Gastrocnemius medialis (tissue), 4 donors: ENCODE measurements around the gene DNM1L. TPM values are rescaled to one million over a fixed set of nuclear protein-coding genes. Genes with fewer than 3 reads are reported as not detected.
"Not testable (repeated sequence)": the region's sequence is repeated elsewhere in the genome, so short reads cannot be mapped to it uniquely, and the experiment has no call there.

Source experiments
- ATAC-seq, 2 donors: fragments of 150-250 bp; one replicate each; pipeline ENCODE4 v1.9.1; 2016
- DNase-seq, 2 donors: peaks; one replicate each; pipeline ENCODE4 v3.0.0-alpha.2; 2019
- H3K27ac ChIP-seq, 4 donors: fragments of 200-600 bp; sonication (generic); 1 replicate in 1 of 4; 2 replicates in 3 of 4; pipeline ENCODE4 v1.5.1; 2016 to 2018; ENCODE audit warnings: mild to moderate bottlenecking in 2 of 4, moderate library complexity in 1 of 4
- H3K27me3 ChIP-seq, 3 donors: fragments of 200-600 bp; sonication (generic) in 2 of 3; 1 replicate in 1 of 3; 2 replicates in 2 of 3; pipeline versions ENCODE4 v1.5.1 to v1.6.0; 2016 to 2019; ENCODE audit warnings: mild to moderate bottlenecking in 1 of 3, moderate library complexity in 1 of 3
- H3K36me3 ChIP-seq, 2 donors: fragments of 200-600 bp; sonication (generic) in 1 of 2; one replicate each; pipeline ENCODE4 v1.5.1; 2017 to 2018
- H3K4me1 ChIP-seq, 2 donors: fragments of 200-600 bp; sonication (generic) in 1 of 2; one replicate each; pipeline ENCODE4 v1.5.1; 2016 to 2017; ENCODE audit warnings: mild to moderate bottlenecking in 2 of 2
- H3K4me3 ChIP-seq, 4 donors: fragments of 200-600 bp; sonication (generic) in 3 of 4; 1 replicate in 1 of 4; 2 replicates in 3 of 4; pipeline ENCODE4 v1.5.1; 2016 to 2019; ENCODE audit warnings: mild to moderate bottlenecking in 2 of 4
- H3K9me3 ChIP-seq, 3 donors: fragments of 200-600 bp; sonication (generic) in 2 of 3; 1 replicate in 1 of 3; 2 replicates in 2 of 3; pipeline ENCODE4 v1.5.1; 2016 to 2019
- POLR2A ChIP-seq, 2 donors: fragments of 450-650 bp; IDR thresholded peaks; one replicate each; pipeline ENCODE4 v1.6.1; 2017; ENCODE audit warnings: antibody characterized with exemption in 2 of 2, mild to moderate bottlenecking in 2 of 2, moderate library complexity in 2 of 2
- in situ Hi-C, 4 donors: fragments of 200-750 bp; cut with MboI; loops; one replicate each; pipeline versions ENCODE4 v1.15.0 to v1.8.0; 2017; ENCODE audit warnings: low sequenced_read_pairs in 4 of 4
- intact Hi-C: fragments of 100-400 bp; cut with DNase I; formaldehyde crosslinking; loops from one replicate; pipeline ENCODE4 v1.15.1; 2023; ENCODE audit warnings: low total_unique reads
- total RNA-seq, 4 donors: library from RNA; depleted of rRNA; stranded (reverse); fragments of >200 nt; gene quantifications; one replicate each; pipeline versions ENCODE4 v1.1.0 to v1.2.3, GENCODE V29; 2016
- TF ChIP-seq, protein P1 (sequence below), 5 experiments: fragments of 450-650 bp in 3 of 5; fragments of 200-600 bp in 2 of 5; sonication (generic) in 2 of 5; IDR thresholded peaks in 4 of 5; conservative IDR thresholded peaks in 1 of 5; 1 replicate in 4 of 5; 2 replicates in 1 of 5; pipeline ENCODE4 v1.5.1; 2016 to 2019; ENCODE audit warnings: antibody characterized with exemption in 5 of 5, mild to moderate bottlenecking in 3 of 5, moderate library complexity in 3 of 5

DNM1L gene
- total RNA-seq, 4 donors from 2014 or later = 39.3 to 68.3 (median 43.8) TPM

DNA sequence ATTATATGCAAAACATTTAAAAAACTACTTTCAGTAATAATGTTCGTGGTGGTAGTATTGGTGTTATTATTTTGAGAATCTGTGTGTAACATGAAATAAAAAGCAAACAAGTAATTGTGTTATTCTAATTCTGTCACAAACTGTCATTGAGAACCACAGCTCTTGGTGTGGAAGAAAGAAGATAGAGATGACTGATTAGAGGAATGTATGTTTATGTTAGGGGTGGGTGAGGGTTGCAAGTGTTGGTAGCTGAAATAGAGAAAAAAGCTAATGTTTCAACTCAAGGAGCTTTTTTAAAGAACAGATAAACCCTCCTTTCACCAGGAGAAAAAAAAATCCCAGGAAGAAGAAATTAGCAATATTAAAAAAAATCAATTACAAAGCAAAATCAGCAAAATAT is 18.3 kb downstream of the DNM1L start:
- ATAC-seq (no peak), DNase-seq (no peak)
- H3K27me3 ChIP-seq = no peaks in the 10 kb centered on the region
- H3K4me3 ChIP-seq = no peak overlapping the region
- H3K4me1 ChIP-seq = peaks cover 0 to 8% of the 10 kb centered on the region in 2 donors
- no peaks in the 10 kb centered on the region for H3K9me3 ChIP-seq
- no peak overlapping the region for H3K27ac ChIP-seq
- in situ Hi-C loops = loop anchor here in 1 of 4 donors (25.0 kb wide), 1 partner anchor 1035 kb away; the partner anchor contains the start of gene ETFBKMT
- intact Hi-C loops = no loop called here
- peaks cover 0 to 5% of the 10 kb centered on the region in 2 donors for H3K36me3 ChIP-seq
- TF ChIP-seq, protein P1, sequence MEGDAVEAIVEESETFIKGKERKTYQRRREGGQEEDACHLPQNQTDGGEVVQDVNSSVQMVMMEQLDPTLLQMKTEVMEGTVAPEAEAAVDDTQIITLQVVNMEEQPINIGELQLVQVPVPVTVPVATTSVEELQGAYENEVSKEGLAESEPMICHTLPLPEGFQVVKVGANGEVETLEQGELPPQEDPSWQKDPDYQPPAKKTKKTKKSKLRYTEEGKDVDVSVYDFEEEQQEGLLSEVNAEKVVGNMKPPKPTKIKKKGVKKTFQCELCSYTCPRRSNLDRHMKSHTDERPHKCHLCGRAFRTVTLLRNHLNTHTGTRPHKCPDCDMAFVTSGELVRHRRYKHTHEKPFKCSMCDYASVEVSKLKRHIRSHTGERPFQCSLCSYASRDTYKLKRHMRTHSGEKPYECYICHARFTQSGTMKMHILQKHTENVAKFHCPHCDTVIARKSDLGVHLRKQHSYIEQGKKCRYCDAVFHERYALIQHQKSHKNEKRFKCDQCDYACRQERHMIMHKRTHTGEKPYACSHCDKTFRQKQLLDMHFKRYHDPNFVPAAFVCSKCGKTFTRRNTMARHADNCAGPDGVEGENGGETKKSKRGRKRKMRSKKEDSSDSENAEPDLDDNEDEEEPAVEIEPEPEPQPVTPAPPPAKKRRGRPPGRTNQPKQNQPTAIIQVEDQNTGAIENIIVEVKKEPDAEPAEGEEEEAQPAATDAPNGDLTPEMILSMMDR (IDR thresholded peaks at IDR 0.05 in 4 of 5, conservative IDR thresholded peaks at IDR 0.05 in 1 of 5) = no peak
- no peak for TF ChIP-seq POLR2A (IDR thresholded peaks at IDR 0.05)

DNA sequence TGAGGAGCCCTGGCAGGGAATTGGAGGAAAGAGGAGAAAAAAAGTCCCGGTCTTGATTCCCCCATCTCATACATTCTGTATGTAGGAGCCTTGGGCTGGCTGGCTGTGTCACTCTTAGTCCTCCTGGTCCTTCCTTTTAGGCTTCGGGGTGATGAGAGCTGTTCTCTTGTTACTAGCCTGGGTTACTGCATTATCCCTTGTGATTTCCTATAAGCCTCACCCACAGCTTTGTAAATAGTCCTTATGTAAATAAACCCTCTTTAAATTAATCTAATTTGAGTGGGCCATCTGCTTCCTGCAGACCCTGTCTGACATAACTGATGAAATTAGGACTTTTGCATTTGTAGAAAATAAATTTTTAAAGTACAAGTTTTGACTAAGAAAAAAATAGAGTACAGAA is 19.2 kb downstream of the DNM1L start:
- intact Hi-C loops = no loop called here
- H3K27me3 ChIP-seq = no peaks in the 10 kb centered on the region
- H3K4me1 ChIP-seq = peaks cover 0 to 4% of the 10 kb centered on the region in 2 donors
- no peaks in the 10 kb centered on the region for H3K9me3 ChIP-seq
- H3K36me3 ChIP-seq = peaks cover 0 to 5% of the 10 kb centered on the region in 2 donors
- no peak for TF ChIP-seq POLR2A (IDR thresholded peaks at IDR 0.05)
- TF ChIP-seq, protein P1 (IDR thresholded peaks at IDR 0.05 in 4 of 5, conservative IDR thresholded peaks at IDR 0.05 in 1 of 5) = no peak
- no peak for ATAC-seq
- H3K27ac ChIP-seq = no peak overlapping the region
- in situ Hi-C loops = loop anchor here in 1 of 4 donors (25.0 kb wide), 1 partner anchor 1036 kb away; the partner anchor contains the start of gene ETFBKMT
- no peak overlapping the region for H3K4me3 ChIP-seq
- DNase-seq = no peak

DNA sequence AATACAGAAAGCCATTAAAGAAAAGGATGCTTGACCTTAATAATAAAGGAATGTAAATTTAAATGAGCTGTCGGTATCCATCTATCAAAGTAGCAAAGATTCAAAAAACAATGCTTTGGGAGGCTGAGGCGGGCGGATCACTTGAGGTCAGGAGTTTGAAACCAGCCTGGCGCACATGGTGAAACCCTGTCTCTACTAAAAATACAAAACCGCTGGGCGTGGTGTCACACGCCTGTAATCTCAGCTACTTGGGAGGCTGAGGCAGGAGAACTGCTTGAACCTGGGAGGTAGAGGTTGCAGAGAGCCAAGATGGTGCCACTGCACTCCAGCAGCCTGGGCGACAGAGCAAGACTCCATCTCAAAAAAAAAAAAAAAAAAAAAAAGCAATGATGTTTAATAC is 20.3 kb downstream of the DNM1L start:
- intact Hi-C loops, ATAC-seq, H3K9me3 ChIP-seq, DNase-seq, H3K4me3 ChIP-seq, H3K4me1 ChIP-seq, H3K36me3 ChIP-seq, H3K27me3 ChIP-seq, H3K27ac ChIP-seq: not testable (repeated sequence)
- in situ Hi-C loops = loop anchor here in 1 of 4 donors (25.0 kb wide), 1 partner anchor 1037 kb away; the partner anchor contains the start of gene ETFBKMT

DNA sequence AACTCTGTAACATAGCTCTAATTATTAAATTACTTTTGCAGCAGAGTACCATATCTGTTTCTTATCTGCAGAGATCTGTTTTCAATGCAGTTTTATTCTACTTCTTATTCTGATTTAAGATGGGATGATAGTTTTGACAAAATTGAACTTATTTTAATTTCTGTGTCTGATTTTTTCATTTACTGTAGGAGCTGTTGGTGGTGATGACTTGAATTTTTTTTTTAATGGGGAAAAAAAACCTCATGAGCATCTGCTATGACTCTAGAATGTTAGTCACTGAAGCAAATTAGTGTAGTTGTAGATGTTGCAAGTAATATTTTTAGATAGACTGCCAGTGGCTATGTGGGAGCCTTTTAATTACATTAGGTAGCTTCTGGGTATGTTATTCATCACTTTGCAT is 23.4 kb downstream of the DNM1L start:
- ATAC-seq (no peak), DNase-seq (no peak)
- no peak for TF ChIP-seq POLR2A (IDR thresholded peaks at IDR 0.05)
- TF ChIP-seq, protein P1 (IDR thresholded peaks at IDR 0.05 in 4 of 5, conservative IDR thresholded peaks at IDR 0.05 in 1 of 5) = no peak
- H3K9me3 ChIP-seq = no peaks in the 10 kb centered on the region
- no peaks in the 10 kb centered on the region for H3K27me3 ChIP-seq
- no peak overlapping the region for H3K27ac ChIP-seq
- no peak overlapping the region for H3K4me3 ChIP-seq
- intact Hi-C loops (no loop called here), in situ Hi-C loops (no loop called here)
- no peaks in the 10 kb centered on the region for H3K4me1 ChIP-seq
- peaks cover 0 to 5% of the 10 kb centered on the region in 2 donors for H3K36me3 ChIP-seq

DNA sequence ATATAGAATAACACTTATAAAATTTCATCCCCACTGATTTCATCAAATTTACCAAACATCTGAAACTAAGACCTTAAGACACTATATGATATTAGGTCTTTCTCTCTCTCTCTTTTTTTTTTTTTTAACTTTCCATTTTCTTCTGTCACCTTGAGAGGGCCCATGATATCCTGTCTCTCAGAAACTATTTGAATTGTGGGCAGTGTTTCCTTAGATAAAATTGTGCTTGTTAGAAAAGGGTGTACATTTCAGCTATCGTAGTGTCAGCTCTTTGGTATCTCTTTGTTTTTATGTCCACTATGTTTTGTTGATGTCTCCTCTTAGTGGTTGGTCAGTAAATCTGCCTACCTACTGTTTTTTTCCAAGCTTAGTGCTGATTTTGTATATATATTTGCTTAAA is 23.8 kb downstream of the DNM1L start:
- no peak for DNase-seq
- H3K27ac ChIP-seq = no peak overlapping the region
- TF ChIP-seq, protein P1 (IDR thresholded peaks at IDR 0.05 in 4 of 5, conservative IDR thresholded peaks at IDR 0.05 in 1 of 5) = no peak
- no peak overlapping the region for H3K4me3 ChIP-seq
- intact Hi-C loops = no loop called here
- no peaks in the 10 kb centered on the region for H3K4me1 ChIP-seq
- no peak for ATAC-seq
- H3K9me3 ChIP-seq = no peaks in the 10 kb centered on the region
- peaks cover 0 to 5% of the 10 kb centered on the region in 2 donors for H3K36me3 ChIP-seq
- H3K27me3 ChIP-seq = no peaks in the 10 kb centered on the region
- in situ Hi-C loops = no loop called here
